Left colon (tissue), 2 donors: Measurements from ENCODE around the gene ALKBH3. TPM values are rescaled to one million over a fixed set of nuclear protein-coding genes. Genes with fewer than 3 reads are reported as not detected.
A peak's percentile ranks its signal among the peaks of the same experiment; 100 is the strongest.

Experiments
- ATAC-seq: fragments of 200-7000 bp; cut with Tn5 transposase; one replicate; pipeline ENCODE4 v1.9.1; 2020; ENCODE audit warnings: mild to moderate bottlenecking, moderate library complexity
- DNase-seq, 2 donors: peaks; one replicate each; pipeline ENCODE4 v3.0.0-alpha.2; 2020
- intact Hi-C, 2 donors: fragments of 100-400 bp; cut with DNase I in 1 of 2; cut with micrococcal nuclease in 1 of 2; formaldehyde crosslinking; loops; one replicate each; pipeline versions ENCODE4 v1.11.2 to v1.14.0; 2022; cut with DNase I, micrococcal nuclease
- total RNA-seq, 2 donors: library from RNA; stranded (reverse); fragmentation: NEBNext Ultra II Directional; extraction: Animal tissue kit (Norgen Biotek cat#: 25700); gene quantifications; one replicate each; pipeline ENCODE4 v1.2.1, GENCODE V29; 2021
- donor health status: DM: no; HTN: no; CAD: no.
- donor health status: DM: yes; HTN: yes; CAD: no.

Gene ALKBH3
- total RNA-seq, 2 donors from 2014 or later, result 22.7 to 29.9 TPM

DNA sequence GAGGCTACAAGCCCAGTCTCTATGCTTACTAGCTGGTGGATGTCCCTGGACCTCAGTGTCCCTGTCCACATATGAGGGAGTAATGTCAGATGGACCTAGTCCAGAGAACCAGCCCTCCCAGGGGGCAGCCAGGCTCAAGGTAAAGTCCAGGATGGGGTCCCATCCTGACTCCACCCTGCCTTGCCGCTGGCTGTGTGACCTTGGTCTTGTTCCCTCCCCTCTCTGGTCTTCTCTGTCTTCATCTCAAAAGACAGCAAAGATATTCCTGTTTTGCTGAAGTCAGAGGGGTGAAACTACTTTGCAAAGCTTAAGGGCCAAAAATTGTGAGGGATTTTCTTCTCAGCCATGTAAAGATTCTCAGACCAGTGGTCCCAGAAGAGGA, 52.6 kb downstream of the ALKBH3 start:
- ATAC-seq, result no peak
- intact Hi-C loops, result no loop called here
- DNase-seq, result no peak

DNA sequence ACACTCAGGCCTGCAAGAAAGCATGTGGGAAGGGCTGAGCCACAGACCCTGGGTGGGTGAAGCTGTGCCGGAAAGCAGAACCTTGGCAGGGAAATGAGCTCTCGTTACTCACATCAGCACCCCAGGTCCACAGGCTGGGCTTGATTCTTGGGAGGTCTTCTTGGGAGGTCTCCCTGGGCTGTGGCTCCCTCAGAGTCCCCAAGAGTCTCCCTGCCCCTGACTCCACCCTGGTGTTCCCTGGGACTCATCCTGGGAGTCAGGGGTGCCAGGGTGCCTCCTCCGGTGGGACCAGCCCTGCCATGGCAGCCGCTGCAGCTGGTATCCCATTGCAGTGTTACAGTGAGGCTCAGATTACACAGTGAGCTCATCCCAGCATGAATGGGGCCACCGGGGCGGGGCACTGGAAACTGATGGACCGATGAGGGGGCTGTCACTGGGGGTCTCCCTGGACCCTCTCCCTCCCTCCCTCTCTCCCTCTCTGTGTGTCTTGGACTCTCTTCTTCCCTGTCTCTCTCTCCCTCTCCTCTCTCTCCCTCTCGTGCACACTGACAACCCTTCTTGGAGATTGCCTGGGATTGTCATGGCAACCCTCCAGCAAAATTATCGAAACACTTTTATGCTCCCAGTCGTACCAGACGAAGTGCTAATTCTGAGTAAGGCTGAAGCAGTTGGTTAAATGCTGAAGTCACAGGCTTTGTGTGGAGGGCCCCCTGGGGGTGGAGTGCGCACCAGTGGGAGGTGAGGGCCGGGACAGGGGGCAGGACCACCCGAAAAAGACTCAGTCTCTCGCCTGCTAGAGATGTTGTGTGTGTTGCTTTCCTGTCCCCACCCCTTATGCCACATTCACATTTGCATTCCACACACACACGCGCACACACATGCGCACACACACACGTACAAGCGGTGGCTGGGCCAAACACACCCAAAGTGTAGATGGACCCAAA, 53.2 kb downstream of the ALKBH3 start:
- no peak for ATAC-seq

DNA sequence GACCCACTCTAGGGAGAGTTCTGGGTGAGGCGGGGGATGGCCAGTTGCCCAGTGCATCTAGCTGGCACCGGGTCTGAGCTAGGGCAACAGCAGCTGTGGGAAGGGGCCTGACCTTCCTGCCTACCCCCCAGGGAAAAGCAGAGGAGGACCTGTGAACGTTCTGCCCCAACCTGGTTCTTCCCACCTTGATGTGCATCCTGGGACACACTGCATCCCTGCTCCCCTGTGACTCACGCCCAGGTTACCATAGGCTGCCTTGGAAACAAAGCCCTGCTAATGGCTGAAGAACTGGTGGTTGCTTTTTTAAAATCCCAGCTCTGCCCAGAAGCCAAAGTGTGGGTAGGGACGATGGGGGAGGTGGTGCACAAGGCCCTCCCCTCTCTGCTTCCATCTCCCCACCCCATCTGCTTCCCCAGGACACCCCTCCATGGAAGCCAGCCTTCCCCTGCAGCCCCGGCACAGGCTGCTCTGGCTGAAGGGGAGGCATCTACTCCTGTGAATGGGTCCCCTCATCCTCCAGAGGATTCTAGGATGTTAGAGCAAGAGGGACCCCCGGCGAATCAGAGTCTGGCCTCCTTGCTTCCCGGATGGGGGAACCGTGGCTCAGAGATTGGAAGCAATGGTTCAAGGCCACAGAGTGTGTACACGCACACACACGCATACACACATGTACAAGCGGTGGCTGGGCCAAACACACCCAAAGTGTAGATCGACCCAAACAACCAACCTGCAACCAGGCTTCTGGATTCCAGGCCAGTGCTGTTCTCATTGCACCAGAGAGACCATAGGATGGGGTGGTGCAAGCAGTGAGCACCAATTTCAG, 54.2 kb downstream of the ALKBH3 start:
- intact Hi-C loops, result no loop called here

More for the DNA sequence above, 53.2 kb downstream of the ALKBH3 start:
- intact Hi-C loops, result no loop called here
- no peak for DNase-seq

DNA sequence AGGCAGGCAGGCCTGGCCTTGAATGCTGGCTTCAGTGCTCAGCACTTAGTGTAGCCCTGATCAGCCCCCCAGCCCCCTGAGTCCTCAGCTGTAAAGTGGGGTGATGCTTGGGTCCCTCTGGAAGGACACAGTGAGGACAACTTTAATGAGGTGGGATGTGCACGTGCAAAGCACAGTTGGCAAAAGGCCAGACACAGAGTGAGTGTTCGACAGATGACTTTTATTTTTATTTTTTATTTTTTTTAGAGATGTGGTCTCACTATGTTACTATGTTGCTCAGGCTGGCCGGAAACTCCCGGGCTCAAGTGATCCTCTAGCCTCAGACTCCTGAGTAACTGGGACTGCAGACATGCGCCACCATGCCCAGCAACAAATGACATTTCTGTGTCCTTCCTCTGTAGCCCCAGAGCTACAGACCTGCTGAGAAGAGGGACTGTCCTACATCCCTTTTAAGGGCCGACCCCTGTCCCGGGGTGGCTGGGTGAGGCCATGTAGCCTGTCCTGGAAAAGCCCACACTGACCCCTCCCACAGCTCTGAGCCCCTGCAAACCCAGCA, 54.9 kb downstream of the ALKBH3 start:
- ATAC-seq (no peak), DNase-seq (no peak)
- intact Hi-C loops, result no loop called here

More for the DNA sequence above, 54.2 kb downstream of the ALKBH3 start:
- ATAC-seq, result no peak
- DNase-seq, result no peak

DNA sequence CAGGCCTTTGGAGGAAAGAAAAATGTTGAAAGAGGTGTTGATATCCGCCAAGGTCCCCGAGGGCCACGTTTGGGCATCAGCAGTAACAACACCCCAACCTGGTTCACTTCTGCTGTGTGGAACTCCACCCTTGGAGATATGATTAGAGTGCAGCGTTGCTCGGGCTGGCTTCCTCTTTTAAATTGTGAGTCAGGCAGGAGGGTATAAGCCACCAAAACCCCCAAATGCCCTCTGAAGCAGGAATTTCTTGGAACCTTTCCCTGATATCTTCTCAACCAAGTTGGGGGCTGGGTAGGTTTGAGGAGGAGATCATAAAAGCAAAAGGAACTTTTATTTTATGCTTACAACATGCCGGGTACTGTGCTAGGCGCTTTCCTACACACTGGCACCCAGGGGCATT, 55.4 kb downstream of the ALKBH3 start:
- ATAC-seq (no peak), DNase-seq (no peak)
- intact Hi-C loops, result no loop called here

DNA sequence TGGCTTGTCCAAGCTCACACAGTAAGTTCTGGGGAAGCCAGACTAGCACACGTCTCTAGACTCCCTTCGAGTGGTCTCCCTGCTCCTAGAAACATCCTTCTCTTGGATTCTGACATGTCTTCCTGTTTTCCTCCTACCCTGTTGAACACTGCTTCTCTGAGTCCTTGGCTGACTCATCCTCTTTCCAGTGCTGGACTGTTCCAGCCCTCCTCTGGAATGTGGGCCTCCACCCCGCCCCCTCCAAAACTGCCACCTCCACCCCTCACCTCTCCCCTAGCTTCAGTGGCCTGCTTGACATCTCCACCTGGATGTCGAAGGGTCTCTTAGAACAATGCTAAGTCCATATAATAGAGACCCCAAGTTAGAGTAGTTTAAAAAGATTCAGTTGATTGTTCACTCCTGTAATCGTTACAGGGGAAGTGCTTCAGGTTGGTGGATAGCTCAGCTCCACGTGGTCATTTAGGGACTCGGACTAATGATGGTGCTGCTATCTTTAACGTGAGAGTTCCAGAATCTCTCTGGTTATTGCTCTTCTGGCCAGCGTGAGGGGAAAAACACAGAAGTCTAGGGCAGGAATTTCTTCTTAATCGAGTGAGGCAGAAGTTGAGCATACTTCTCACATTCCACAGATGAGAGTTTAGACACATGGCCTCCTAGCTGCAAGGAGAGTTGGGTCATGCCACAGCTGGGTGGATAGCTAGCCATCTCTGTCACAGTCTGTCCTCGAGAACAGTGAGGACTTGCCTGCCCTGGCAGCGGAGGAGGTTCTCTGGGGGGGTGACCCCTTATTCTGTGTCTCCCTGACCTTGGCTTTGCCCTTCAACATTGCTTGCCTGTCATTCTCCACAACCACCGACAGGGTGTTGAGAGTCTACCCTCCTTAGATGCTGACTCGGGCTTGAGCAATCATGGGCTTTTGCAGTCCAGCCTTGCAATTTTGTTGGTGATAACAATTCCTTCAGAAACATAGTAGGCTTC, 57.1 kb downstream of the ALKBH3 start:
- no peak for DNase-seq
- intact Hi-C loops, result no loop called here
- no peak for ATAC-seq

DNA sequence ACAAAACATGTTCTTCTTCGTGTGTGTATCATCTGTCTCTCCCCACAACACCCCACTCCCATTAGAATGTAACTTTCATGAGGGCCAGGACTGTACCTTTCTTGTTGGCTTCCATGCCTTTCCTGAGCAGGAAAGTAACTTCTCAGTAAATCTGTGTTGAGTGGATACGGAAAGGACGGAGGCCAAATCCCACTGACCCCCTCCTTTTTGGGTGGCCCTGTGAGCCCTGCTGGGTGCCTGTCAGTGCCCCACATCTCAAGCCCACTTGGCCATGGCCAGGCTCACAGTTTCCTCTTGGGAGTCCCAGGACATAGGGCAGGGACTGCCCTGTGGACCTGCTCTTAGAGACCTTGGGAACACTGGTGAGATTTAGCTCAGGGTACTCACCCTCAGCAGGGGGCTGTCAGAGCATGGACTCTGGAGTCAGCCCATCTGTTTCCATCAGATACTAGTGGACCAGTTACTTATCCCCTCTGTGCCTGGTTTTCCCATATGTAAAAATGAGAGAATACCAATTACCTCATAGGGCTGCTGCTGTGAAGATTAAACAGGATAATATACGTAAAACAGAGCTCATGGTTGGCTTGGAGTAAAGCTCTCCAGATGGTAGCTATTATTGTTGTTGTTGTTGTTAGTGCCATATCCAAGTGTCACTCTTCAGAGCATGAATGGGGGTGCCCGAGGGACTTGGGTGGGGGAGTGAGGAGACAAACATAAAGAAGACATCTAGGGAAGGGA, 60.8 kb downstream of the ALKBH3 start:
- DNase-seq (no peak), ATAC-seq (no peak)
- intact Hi-C loops, result loop anchor here in 1 of 2 donors (10.0 kb wide), 1 partner anchor 47 kb away; no protein-coding TSS in a partner anchor

DNA sequence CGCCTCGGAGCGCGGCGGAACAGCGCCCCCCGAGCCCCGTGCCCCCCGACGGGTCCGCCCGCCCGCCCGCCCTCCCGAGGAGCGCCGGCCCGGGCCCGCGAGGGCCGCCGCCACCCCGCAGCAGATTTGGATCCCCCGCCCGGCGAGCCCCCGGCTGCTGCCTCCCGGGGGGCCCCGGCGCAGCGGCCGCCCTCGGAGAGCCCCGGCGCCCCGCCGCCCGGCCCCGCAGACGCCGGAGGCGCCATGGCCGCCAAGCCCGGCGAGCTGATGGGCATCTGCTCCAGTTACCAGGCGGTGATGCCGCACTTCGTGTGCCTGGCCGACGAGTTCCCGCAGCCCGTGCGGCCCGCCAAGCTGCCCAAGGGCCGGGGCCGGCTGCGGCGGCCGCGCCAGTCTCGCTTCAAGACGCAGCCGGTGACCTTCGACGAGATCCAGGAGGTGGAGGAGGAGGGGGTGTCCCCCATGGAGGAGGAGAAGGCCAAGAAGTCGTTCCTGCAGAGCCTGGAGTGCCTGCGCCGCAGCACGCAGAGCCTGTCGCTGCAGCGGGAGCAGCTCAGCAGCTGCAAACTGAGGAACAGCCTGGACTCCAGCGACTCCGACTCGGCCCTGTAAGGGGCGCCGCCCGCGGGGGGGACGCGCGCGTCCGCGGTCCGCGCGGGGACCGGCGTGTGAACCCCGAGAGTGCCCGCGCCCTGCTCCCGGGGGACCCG, 62.2 kb downstream of the ALKBH3 start:
- intact Hi-C loops, result loop anchor here in 1 of 2 donors (10.0 kb wide), 1 partner anchor 48 kb away; no protein-coding TSS in a partner anchor
- no peak for DNase-seq
- no peak for ATAC-seq

DNA sequence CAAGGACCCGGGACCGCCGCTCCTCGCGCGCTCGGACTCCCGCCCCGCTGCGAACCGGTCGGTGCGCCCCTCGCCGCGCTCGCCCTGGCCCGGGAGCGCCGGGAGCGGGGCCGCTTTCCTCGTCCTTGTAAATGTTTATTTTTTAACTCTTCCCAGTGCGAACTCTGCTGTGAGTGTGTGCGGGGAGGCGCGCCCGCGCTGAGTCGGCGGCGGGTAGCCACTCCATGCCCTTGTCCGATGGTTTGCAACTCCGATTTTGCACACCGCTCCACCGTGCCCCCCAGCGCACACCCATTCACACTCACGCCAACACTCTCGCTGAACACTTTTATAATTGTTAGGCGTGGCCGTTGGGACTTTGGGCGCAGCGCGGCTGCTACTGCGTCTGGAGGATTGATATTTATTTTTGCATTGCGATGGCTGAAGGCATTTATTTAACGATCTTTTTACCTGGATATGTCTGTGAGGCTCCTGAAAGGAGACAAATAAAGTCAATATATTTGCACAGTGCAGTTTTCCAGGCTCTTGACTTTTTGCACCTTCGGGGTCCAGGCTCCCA, 62.8 kb downstream of the ALKBH3 start:
- DNase-seq (no peak), ATAC-seq (peak; percentile 50)
- intact Hi-C loops, result loop anchor here in 1 of 2 donors (10.0 kb wide), 1 partner anchor 49 kb away; no protein-coding TSS in a partner anchor

DNA sequence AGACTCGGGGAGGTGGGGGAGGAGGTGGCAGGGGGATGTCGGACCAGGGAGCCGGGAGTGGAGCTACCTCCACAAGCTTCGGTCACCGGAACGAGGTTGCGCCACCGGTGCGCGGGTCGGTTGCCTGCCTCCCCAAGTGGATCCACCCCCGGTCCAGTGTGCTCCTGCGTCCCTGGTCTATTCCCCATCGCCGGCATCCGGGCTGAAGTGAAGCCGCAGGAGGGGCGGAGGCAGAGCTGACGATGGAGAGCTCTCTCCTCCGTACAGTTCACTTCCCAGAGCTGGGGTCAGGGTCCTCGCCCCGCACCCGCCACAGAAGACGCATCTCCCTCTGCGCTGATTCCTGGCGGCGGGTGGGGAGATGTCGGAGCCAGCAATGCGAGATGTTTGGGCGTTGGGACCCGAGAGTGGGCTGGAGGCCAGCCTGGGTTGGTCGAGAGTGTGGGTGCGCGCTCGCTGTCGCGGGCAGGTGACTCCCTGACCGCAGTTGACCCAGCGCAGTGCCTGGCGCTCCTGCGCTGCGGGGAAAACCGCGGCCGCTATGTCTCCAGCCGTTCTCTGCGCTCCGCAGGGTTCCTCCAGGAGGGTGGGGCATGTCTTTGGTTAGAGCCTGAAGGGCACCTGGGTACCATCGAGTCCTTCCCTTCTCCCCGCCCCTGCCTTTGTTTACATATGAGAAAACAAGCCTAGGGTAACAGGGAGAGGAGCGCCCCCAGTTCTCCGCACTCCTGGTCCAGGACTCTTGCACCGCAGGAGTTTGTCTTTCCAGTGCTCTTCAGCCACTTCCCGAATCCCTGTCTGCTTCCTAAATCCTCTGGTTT, 63.5 kb downstream of the ALKBH3 start:
- DNase-seq, result no peak
- intact Hi-C loops, result loop anchor here in 1 of 2 donors (10.0 kb wide), 1 partner anchor 49 kb away; no protein-coding TSS in a partner anchor
- ATAC-seq, result peak; percentile 3

DNA sequence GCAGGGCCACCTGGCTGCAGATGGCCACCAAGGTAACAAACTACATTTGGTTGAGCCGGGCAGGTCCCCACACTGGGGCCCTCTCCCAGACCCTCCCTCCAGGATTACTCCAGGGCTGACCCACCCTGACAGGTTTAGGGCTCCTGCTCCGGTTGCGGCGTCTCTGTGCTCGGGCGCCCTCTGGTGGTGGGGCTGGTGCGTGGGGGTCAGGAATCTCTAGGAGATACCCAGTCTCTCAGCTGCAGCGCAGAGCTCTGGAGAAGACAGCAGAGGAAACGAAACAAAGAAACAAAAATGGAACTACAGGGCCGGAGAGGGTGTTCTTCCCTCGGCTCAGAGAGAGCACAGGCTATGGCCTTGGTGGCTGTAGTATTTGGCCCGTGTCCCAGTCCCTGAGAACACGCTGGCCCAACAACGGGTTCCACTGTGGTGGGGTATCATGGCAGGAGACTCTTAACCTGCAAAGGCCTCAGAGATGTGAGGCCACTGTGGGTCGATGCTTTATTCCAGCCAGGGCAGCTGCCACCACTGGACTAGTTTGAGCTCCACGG, 64.2 kb downstream of the ALKBH3 start:
- intact Hi-C loops, result loop anchor here in 1 of 2 donors (10.0 kb wide), 1 partner anchor 50 kb away; no protein-coding TSS in a partner anchor
- DNase-seq, result peak; percentile 55 to 83
- ATAC-seq, result peak; percentile 71

DNA sequence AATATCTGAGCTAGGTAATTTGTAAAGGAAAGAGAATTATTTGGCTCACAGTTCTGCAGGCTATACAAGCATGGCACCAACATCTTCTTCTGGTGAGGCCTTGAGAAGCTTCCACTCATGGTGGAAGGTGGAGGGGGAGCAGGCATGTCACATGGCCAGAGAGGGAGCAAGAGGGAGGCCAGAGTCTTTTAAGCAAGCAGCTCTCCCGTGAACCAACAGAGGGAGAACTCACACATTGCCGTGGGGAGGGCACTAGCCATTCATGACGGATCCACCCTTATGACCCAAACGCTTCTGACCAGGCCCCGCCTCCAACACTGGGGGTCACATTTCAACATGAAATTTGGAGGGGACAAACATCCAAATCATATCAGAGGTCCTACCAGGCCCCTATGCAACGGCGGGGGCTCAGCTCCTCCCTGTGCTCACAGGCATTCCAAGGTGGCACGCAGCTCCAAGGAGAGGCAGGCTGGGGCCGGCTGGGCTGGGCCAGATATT, 66.4 kb downstream of the ALKBH3 start:
- intact Hi-C loops, result loop anchor here in 1 of 2 donors (10.0 kb wide), 1 partner anchor 52 kb away; no protein-coding TSS in a partner anchor
- DNase-seq (no peak), ATAC-seq (no peak)

DNA sequence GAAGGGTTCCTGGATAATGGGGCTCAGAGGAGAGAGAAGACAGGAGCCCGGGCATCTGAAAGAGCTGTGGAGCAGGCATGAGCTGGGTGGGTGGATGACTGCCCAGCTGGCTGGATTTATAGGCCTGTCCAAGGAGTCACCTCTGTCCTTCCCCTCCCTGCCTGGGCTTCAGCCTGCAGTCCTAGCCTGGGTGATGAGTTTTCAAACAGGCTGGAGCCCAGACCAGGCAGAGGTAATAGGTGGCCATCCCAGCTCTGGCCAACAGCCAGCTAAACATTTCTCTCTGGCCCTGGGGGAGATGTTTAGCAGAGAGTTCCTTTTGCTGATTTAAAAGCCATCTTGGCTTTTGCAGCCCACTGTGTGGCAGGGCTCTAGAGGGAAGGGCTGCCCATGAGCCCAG, 67.2 kb downstream of the ALKBH3 start:
- DNase-seq (no peak), ATAC-seq (no peak)
- intact Hi-C loops, result loop anchor here in 1 of 2 donors (10.0 kb wide), 1 partner anchor 53 kb away; no protein-coding TSS in a partner anchor

DNA sequence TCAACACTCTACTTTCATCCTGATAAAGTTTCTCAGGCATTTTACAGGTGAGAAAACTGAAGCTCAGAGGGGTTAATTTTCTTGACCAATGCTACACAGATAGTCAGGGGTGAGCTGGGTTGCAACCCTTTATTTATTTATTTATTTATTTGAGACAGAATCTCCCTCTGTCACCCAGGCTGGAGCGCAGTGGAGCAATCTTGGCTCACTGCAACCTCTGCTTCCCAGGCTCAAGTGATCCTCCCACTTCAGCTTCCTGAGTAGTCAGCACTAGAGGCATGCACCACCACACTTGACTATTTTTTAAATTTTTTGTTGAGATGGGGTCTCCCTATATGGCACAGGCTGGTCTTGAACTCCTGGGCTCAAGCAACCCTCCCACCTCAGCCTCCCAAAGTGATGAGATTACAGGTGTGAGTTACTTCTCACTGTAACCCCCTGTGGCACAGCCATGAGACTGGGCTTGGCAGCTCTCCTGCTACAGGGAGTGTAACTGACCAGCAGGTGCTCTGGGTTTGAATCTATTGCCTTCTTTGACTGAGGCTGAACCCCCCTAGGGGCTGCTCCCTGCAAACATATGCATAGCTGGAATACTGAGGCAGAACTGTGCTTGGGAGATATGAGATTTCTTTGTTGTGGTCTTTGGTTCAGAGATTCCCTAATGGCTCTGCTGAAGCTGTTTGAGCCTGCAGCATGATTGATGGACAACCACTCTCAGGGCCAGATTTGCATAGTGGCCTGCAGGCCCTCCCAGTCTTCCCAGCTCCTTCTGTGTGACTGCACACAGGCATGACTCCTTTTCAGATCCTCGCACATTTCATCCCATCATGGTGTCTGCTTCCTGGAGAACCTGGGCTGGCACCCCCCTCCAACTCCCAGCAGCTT, 68.0 kb downstream of the ALKBH3 start:
- ATAC-seq (no peak), DNase-seq (no peak)
- intact Hi-C loops, result loop anchor here in 1 of 2 donors (10.0 kb wide), 1 partner anchor 54 kb away; no protein-coding TSS in a partner anchor
